Esophagus squamous epithelium (tissue), 5 donors: Measurements from ENCODE around the gene SDR42E1. TPM values are rescaled to one million over a fixed set of nuclear protein-coding genes. Genes with fewer than 3 reads are reported as not detected.

ENCODE experiments used
- DNase-seq: peaks from one replicate; lab custom pipeline; 2025; lab: John Stamatoyannopoulos, UW
- H3K27ac ChIP-seq, 4 donors: fragments of 200-600 bp; sonication (generic); one replicate each; pipeline ENCODE4 v1.5.1; 2016 to 2019; ENCODE audit warnings: mild to moderate bottlenecking in 1 of 4
- H3K27me3 ChIP-seq, 4 donors: fragments of 200-600 bp; sonication (generic); 1 replicate in 3 of 4; 2 replicates in 1 of 4; pipeline versions ENCODE4 v1.5.1 to v1.6.0; 2017 to 2021; ENCODE audit warnings: antibody characterized with exemption in 1 of 4
- H3K36me3 ChIP-seq, 3 donors: fragments of 200-600 bp; sonication (generic); one replicate each; pipeline ENCODE4 v1.5.1; 2016 to 2019
- H3K4me1 ChIP-seq, 3 donors: fragments of 200-600 bp; sonication (generic); one replicate each; pipeline ENCODE4 v1.5.1; 2017 to 2019
- H3K4me3 ChIP-seq, 4 donors: fragments of 200-600 bp; sonication (generic); 1 replicate in 3 of 4; 2 replicates in 1 of 4; pipeline ENCODE4 v1.5.1; 2016 to 2019; ENCODE audit warnings: mild to moderate bottlenecking in 2 of 4, moderate library complexity in 1 of 4
- H3K9me3 ChIP-seq, 3 donors: fragments of 200-600 bp; sonication (generic); one replicate each; pipeline ENCODE4 v1.5.1; 2016 to 2019
- POLR2A ChIP-seq, 4 donors: fragments of 450-650 bp; IDR thresholded peaks; one replicate each; pipeline ENCODE4 v1.6.1; 2017; ENCODE audit warnings: antibody characterized with exemption in 4 of 4, mild to moderate bottlenecking in 4 of 4, moderate library complexity in 3 of 4
- WGBS, 2 donors: methylation state at CpG; one replicate each; pipeline ENCODE4 v1.1.5; 2018; 5-methylcytosine and 5-hydroxymethylcytosine counted together
- intact Hi-C: fragments of 100-400 bp; cut with DNase I; formaldehyde crosslinking; loops from one replicate; pipeline ENCODE4 v1.15.0; 2022
- total RNA-seq, 4 donors: library from RNA; depleted of rRNA; stranded (reverse); fragments of >200 nt; gene quantifications; one replicate each; pipeline ENCODE4 v1.1.0, GENCODE V29; 2016
- TF ChIP-seq, protein P1 (sequence below), 6 experiments: fragments of 450-650 bp in 4 of 6; fragments of 200-600 bp in 2 of 6; sonication (generic) in 2 of 6; IDR thresholded peaks; one replicate each; pipeline ENCODE4 v1.5.1; 2016 to 2019; ENCODE audit warnings: antibody characterized with exemption in 6 of 6, mild to moderate bottlenecking in 4 of 6, moderate library complexity in 4 of 6
- donor health status: DM: yes; HTN: yes; CAD: no.

The SDR42E1 gene, protein sequence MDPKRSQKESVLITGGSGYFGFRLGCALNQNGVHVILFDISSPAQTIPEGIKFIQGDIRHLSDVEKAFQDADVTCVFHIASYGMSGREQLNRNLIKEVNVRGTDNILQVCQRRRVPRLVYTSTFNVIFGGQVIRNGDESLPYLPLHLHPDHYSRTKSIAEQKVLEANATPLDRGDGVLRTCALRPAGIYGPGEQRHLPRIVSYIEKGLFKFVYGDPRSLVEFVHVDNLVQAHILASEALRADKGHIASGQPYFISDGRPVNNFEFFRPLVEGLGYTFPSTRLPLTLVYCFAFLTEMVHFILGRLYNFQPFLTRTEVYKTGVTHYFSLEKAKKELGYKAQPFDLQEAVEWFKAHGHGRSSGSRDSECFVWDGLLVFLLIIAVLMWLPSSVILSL
- total RNA-seq: 10 to 100 TPM in 2 of 4 donors, 1 to 10 TPM in 2; 7.1 to 15.3 (median 12.3) TPM

DNA sequence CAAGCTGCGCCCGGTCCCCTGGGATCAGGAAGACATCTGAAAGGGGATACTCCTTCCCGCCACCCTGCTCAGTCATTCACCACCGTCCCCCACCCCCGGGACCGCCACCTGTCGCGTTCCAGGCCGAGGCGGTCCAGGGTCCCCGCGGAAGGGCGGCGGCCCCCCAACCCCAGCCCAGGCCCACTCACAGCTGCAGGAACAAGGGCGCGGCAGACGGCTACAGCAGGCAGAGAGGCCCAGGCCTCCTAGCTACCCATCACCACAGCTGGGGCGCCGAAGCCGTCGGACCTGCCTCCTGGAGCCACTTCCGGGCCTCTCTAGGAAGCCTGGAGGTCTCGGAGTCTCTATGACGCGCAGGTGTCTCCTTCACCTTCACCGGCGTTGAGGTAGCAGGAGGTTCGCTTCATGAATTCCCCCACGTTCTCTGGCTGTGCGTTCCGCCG is at the start of gene SDR42E1:
Gene SDR42E1 (minus strand): TSS at position 272 of the 443 bp plus-strand sequence. CDS start 10,612 bp downstream, outside the sequence.
- Histone ChIP-seq H3K9me3 (peaks cover 0 to 12% (median 10%) of the 10 kb centered on the region in 3 donors), H3K4me1 (peaks cover 4 to 40% (median 4%) of the 10 kb centered on the region in 3 donors), H3K36me3 (peaks cover 0 to 12% (median 0%) of the 10 kb centered on the region in 3 donors), H3K27ac (peak within 1 kb of the TSS; percentile 23 to 88 (median 78)), H3K27me3 (peaks cover 0 to 7% (median 0%) of the 10 kb centered on the region in 4 donors), H3K4me3 (peak within 1 kb of the TSS; percentile 52 to 66 (median 62))
- peak; percentile 5 for DNase-seq
- peak in 2 of 4 donors; percentile 19 to 36 for TF ChIP-seq POLR2A (IDR thresholded peaks at IDR 0.05)
- TF ChIP-seq, protein P1, sequence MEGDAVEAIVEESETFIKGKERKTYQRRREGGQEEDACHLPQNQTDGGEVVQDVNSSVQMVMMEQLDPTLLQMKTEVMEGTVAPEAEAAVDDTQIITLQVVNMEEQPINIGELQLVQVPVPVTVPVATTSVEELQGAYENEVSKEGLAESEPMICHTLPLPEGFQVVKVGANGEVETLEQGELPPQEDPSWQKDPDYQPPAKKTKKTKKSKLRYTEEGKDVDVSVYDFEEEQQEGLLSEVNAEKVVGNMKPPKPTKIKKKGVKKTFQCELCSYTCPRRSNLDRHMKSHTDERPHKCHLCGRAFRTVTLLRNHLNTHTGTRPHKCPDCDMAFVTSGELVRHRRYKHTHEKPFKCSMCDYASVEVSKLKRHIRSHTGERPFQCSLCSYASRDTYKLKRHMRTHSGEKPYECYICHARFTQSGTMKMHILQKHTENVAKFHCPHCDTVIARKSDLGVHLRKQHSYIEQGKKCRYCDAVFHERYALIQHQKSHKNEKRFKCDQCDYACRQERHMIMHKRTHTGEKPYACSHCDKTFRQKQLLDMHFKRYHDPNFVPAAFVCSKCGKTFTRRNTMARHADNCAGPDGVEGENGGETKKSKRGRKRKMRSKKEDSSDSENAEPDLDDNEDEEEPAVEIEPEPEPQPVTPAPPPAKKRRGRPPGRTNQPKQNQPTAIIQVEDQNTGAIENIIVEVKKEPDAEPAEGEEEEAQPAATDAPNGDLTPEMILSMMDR (IDR thresholded peaks at IDR 0.05): no peak
- intact Hi-C loops: no loop called here
- 2 to 11% methylated on average over 11 to 13 of the region's 32 CpGs for WGBS, 2 donors

DNA sequence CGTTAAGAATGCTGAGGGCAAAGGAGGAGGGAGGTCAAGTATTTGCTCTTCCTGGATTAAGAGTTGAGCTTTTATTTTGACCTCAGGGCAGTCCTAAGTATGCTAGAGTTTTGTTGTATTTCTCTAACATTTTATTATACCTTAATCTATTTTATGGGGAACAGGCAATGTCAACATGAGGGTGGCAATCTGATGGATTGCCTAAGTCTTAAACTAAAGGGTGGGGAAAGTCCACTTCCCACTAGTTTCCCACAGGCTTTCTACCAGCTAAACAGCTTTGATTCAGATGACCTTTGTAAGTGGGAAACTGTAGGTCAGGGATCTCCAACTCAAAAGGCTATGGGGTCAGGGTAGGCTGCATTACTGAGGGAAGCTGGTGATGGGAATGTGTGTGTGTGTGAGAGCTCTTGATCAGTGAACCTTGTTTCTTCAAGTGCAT is 48.7 kb upstream of the SDR42E1 start:
- H3K4me3 ChIP-seq: no peak overlapping the region
- WGBS, 2 donors: 61 to 73% methylated on average over 1 of the region's 1 CpG
- peak overlapping the region in 3 of 4 donors; percentile 29 to 81 (median 36) for H3K27ac ChIP-seq
- H3K27me3 ChIP-seq: no peaks in the 10 kb centered on the region
- DNase-seq: no peak
- peaks cover 0 to 59% (median 37%) of the 10 kb centered on the region in 3 donors for H3K4me1 ChIP-seq
- no peaks in the 10 kb centered on the region for H3K9me3 ChIP-seq
- H3K36me3 ChIP-seq: no peaks in the 10 kb centered on the region
- TF ChIP-seq POLR2A (IDR thresholded peaks at IDR 0.05): no peak
- TF ChIP-seq, protein P1 (IDR thresholded peaks at IDR 0.05): no peak
- intact Hi-C loops: no loop called here

DNA sequence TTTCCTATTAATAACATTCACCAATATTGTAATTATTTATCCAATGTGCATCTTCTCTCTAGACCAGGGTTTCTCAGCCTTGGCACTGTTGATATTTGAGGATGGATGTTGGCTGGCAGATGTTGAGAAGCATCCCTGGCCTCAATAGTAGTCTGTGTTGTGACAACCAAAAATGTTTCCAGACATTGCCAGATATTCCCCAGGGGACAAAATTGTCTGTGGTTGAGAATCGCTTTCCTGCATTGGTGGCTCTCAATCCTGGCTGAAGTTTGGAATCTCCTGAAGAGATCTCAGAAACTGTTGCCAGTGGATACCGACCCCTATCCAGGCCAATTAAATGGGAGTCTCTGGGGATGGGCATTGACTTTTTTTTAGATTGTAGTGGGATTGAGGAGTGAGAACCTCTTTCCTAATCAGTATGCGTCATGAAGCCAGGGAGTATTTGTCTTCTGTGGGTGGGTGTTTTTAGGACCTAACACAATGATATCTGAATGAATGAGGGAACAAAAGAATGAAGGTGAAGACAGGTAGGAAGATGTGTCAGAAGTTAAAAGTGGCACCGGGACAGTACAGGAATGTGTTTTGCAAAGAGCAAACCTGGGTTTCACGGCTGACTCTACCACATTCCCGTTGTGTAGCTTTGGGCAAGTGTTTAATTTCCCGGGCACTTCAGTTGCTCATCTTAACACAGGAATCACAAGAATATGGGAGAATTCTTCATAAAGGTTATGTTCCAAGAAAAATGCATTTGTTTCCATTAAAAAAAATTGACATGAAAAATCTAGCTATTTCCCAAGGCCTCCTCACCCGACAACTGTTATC is 48.1 kb upstream of the SDR42E1 start:
- intact Hi-C loops: no loop called here
- DNase-seq: no peak
- peaks cover 0 to 62% (median 38%) of the 10 kb centered on the region in 3 donors for H3K4me1 ChIP-seq
- H3K9me3 ChIP-seq: no peaks in the 10 kb centered on the region
- WGBS, 2 donors: 70 to 75% methylated on average over 8 of the region's 8 CpGs
- TF ChIP-seq POLR2A (IDR thresholded peaks at IDR 0.05): no peak
- TF ChIP-seq, protein P1 (IDR thresholded peaks at IDR 0.05): no peak
- H3K27me3 ChIP-seq: no peaks in the 10 kb centered on the region
- H3K4me3 ChIP-seq: no peak overlapping the region
- H3K27ac ChIP-seq: peak overlapping the region; percentile 25 to 81 (median 32)
- no peaks in the 10 kb centered on the region for H3K36me3 ChIP-seq

DNA sequence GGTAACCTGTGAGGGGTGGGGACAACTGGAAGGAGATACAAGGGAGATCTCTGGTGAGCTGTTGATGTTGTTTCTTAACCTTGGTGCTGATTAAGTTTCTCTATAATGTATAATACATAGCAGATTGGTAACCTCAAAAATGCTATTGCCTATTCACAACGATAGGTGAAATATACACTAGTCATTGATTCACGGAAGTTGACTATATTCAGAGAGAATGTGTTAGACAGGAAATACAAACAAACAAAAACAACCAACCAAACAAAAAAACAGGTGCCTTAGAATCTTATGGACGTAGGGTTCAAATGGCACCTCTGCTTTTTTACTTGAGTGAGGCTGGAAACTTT is 45.3 kb upstream of the SDR42E1 start:
- Histone ChIP-seq H3K27ac (peak overlapping the region; percentile 50 to 79 (median 72)), H3K4me3 (no peak overlapping the region), H3K36me3 (no peaks in the 10 kb centered on the region), H3K4me1 (peaks cover 0 to 40% (median 18%) of the 10 kb centered on the region in 3 donors), H3K27me3 (no peaks in the 10 kb centered on the region), H3K9me3 (no peaks in the 10 kb centered on the region)
- no peak for TF ChIP-seq POLR2A (IDR thresholded peaks at IDR 0.05)
- TF ChIP-seq, protein P1 (IDR thresholded peaks at IDR 0.05): no peak
- DNase-seq: no peak
- WGBS, 2 donors: 57 to 61% methylated on average over 3 of the region's 3 CpGs
- intact Hi-C loops: no loop called here
